ENCODE results near the gene C1orf21.

GRCh38 chr1:184568148-184568547 lies 181.3 kb downstream of the C1orf21 start:
- no peak for TF ChIP-seq CREB5 (CRISPR knock-in tag; IDR thresholded peaks at IDR 0.05; ENCODE audit: low read depth)
- TF ChIP-seq ZFP30 (CRISPR knock-in tag; IDR thresholded peaks at IDR 0.05), result no peak
- TF ChIP-seq ESRRG (CRISPR knock-in tag; IDR thresholded peaks at IDR 0.05), result no peak
- no peak for TF ChIP-seq ISL1 (CRISPR knock-in tag; IDR thresholded peaks at IDR 0.05)
- no peak for TF ChIP-seq PATZ1 (CRISPR knock-in tag; IDR thresholded peaks at IDR 0.05; ENCODE audit: borderline replicate concordance)
- TF ChIP-seq RARB (CRISPR knock-in tag; IDR thresholded peaks at IDR 0.05), result no peak
- no peak for TF ChIP-seq ZNF8 (CRISPR knock-in tag; IDR thresholded peaks at IDR 0.05)
- no peak for TF ChIP-seq ARNTL (CRISPR knock-in tag; IDR thresholded peaks at IDR 0.05; ENCODE audit: borderline replicate concordance, low read depth)
- no peak for TF ChIP-seq SNAI2 (CRISPR knock-in tag; IDR thresholded peaks at IDR 0.05)
- TF ChIP-seq TOX (CRISPR knock-in tag; IDR thresholded peaks at IDR 0.05; ENCODE audit: borderline replicate concordance), result no peak
- TF ChIP-seq GLIS3 (CRISPR knock-in tag; IDR thresholded peaks at IDR 0.05), result no peak
- TF ChIP-seq TCF4 (CRISPR knock-in tag; IDR thresholded peaks at IDR 0.05; ENCODE audit: borderline replicate concordance), result no peak
